Epidermal melanocyte (primary cell): ENCODE data around the gene SURF2.
A peak's percentile ranks its signal among the peaks of the same experiment; 100 is the strongest.
"Not testable (repeated sequence)": the region's sequence is repeated elsewhere in the genome, so short reads cannot be mapped to it uniquely, and the experiment has no call there.

Experiments
- DNase-seq: peaks from one replicate; pipeline ENCODE4 v3.0.0; 2011; ENCODE audit warnings: low spot score; ENCODE audit not compliant: insufficient read length

The SURF2 gene

GRCh38 chr9:133356391-133357091 lies at the start of gene SURF2, which contains the start of gene SURF1:
SURF2 (plus strand) TSS chr9:133356550; CDS start chr9:133356593, 43 bp downstream.
SURF1 (minus strand) TSS chr9:133356487; CDS start chr9:133356453, 34 bp downstream.
- peak; percentile 85 for DNase-seq

- no peak for DNase-seq
Observed at GRCh38 chr9:133307301-133307700, 49.0 kb upstream of the SURF2 start.

- no peak for DNase-seq
Observed at GRCh38 chr9:133309608-133310007, 46.7 kb upstream of the SURF2 start.

- DNase-seq: no peak
Observed at GRCh38 chr9:133315997-133316396, 40.4 kb upstream of the SURF2 start.

- DNase-seq: not testable (repeated sequence)
Observed at GRCh38 chr9:133317551-133317950, 38.8 kb upstream of the SURF2 start.

GRCh38 chr9:133320421-133320881 lies 35.9 kb upstream of the SURF2 start:
- DNase-seq: no peak

- DNase-seq: no peak
Observed at GRCh38 chr9:133321411-133321935, 34.9 kb upstream of the SURF2 start.

- no peak for DNase-seq
Observed at GRCh38 chr9:133322701-133323100, 33.6 kb upstream of the SURF2 start.

GRCh38 chr9:133323211-133323610 lies 33.1 kb upstream of the SURF2 start:
- no peak for DNase-seq

GRCh38 chr9:133323991-133324703 lies 32.2 kb upstream of the SURF2 start:
- DNase-seq: no peak

- DNase-seq: not testable (repeated sequence)
Observed at GRCh38 chr9:133327021-133327420, 29.3 kb upstream of the SURF2 start.

GRCh38 chr9:133327834-133328484 lies 28.4 kb upstream of the SURF2 start:
- no peak for DNase-seq

- not testable (repeated sequence) for DNase-seq
Observed at GRCh38 chr9:133329306-133330156, 26.8 kb upstream of the SURF2 start.

GRCh38 chr9:133331221-133331620 lies 25.1 kb upstream of the SURF2 start:
- DNase-seq: no peak

- DNase-seq: no peak
Observed at GRCh38 chr9:133331641-133332380, 24.5 kb upstream of the SURF2 start.

- DNase-seq: no peak
Observed at GRCh38 chr9:133332381-133332730, 24.0 kb upstream of the SURF2 start.

GRCh38 chr9:133333011-133333410 lies 23.3 kb upstream of the SURF2 start:
- no peak for DNase-seq

GRCh38 chr9:133333566-133333965 lies 22.8 kb upstream of the SURF2 start:
- no peak for DNase-seq

GRCh38 chr9:133334161-133334560 lies 22.2 kb upstream of the SURF2 start:
- DNase-seq: no peak

GRCh38 chr9:133334888-133335287 lies 21.5 kb upstream of the SURF2 start:
- not testable (repeated sequence) for DNase-seq
